Stomach (tissue), 4 donors: ENCODE results near the gene IGF2BP3.
"Not testable (repeated sequence)": the region's sequence is repeated elsewhere in the genome, so short reads cannot be mapped to it uniquely, and the experiment has no call there.

Experiments
- CTCF ChIP-seq, 7 experiments: fragments of 450-650 bp in 4 of 7; fragments of 200-600 bp in 3 of 7; sonication (generic) in 3 of 7; IDR thresholded peaks; one replicate each; pipeline ENCODE4 v1.5.1; 2016 to 2019; ENCODE audit warnings: antibody characterized with exemption in 7 of 7, control low read depth in 2 of 7, mild to moderate bottlenecking in 1 of 7
- EP300 ChIP-seq: sonication (generic); formaldehyde crosslinking; IDR thresholded peaks from one replicate; pipeline ENCODE4 v1.6.1; 2017; ENCODE audit warnings: antibody characterized with exemption
- POLR2A ChIP-seq, 4 donors: fragments of 450-650 bp; IDR thresholded peaks; one replicate each; pipeline ENCODE4 v1.6.1; 2016; ENCODE audit warnings: antibody characterized with exemption in 4 of 4, control low read depth in 2 of 4, mild to moderate bottlenecking in 1 of 4, moderate library complexity in 1 of 4
- POLR2AphosphoS5 ChIP-seq, 3 donors: sonication (generic); formaldehyde crosslinking; IDR thresholded peaks; one replicate each; pipeline ENCODE4 v1.6.1; 2016; ENCODE audit warnings: antibody characterized with exemption in 3 of 3

DNA sequence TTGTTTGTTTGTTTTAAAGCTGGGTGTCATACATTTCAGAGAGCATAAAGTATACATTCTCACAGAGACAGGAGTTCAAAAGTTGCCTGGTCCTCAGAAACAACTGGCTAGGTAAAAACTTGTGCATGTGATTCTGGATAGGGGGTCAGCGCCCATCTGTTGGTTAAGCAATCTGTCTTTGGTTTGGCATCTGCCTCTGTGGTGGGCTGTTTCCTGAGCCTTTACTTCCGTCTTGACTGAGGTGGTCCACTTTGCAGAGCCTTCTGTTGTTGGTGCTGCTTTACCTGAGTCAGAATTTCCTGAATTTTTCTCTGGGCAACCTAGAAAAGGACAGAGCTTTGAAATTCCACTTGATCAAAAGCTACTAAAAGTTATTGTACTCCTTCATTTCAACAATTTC lies 158.2 kb downstream of the IGF2BP3 start:
- TF ChIP-seq CTCF (IDR thresholded peaks at IDR 0.05); POLR2A (IDR thresholded peaks at IDR 0.05); POLR2AphosphoS5 (IDR thresholded peaks at IDR 0.05); EP300: not testable (repeated sequence)
